ENCODE data around the gene LCN10.

The LCN10 gene

DNA sequence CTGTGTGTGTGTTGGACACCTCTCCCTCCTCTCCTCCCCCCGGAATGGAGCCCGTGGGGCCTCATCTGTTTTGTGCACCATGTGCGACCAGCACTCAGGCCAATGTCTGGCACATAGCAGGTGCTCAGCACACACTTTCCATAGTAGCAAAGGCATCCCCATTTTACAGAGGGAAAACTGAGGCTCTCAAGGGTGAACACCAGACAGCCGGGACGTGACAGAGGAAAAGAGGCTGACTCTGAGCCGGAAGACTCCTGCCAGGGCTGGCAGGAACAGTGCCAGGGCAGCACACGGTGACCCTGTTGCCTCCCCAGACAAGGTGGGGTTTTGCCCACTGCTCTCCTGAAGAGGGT lies 53.7 kb downstream of the LCN10 start:
- TF ChIP-seq, protein P1, sequence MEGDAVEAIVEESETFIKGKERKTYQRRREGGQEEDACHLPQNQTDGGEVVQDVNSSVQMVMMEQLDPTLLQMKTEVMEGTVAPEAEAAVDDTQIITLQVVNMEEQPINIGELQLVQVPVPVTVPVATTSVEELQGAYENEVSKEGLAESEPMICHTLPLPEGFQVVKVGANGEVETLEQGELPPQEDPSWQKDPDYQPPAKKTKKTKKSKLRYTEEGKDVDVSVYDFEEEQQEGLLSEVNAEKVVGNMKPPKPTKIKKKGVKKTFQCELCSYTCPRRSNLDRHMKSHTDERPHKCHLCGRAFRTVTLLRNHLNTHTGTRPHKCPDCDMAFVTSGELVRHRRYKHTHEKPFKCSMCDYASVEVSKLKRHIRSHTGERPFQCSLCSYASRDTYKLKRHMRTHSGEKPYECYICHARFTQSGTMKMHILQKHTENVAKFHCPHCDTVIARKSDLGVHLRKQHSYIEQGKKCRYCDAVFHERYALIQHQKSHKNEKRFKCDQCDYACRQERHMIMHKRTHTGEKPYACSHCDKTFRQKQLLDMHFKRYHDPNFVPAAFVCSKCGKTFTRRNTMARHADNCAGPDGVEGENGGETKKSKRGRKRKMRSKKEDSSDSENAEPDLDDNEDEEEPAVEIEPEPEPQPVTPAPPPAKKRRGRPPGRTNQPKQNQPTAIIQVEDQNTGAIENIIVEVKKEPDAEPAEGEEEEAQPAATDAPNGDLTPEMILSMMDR (IDR thresholded peaks at IDR 0.05; ENCODE audit: low read length, missing control alignments), result no peak
- H3K4me3 ChIP-seq (replicated peaks; ENCODE audit: low read depth, low read length), result no peak overlapping the region
- DNase-seq (ENCODE audit: low read depth), result no peak

DNA sequence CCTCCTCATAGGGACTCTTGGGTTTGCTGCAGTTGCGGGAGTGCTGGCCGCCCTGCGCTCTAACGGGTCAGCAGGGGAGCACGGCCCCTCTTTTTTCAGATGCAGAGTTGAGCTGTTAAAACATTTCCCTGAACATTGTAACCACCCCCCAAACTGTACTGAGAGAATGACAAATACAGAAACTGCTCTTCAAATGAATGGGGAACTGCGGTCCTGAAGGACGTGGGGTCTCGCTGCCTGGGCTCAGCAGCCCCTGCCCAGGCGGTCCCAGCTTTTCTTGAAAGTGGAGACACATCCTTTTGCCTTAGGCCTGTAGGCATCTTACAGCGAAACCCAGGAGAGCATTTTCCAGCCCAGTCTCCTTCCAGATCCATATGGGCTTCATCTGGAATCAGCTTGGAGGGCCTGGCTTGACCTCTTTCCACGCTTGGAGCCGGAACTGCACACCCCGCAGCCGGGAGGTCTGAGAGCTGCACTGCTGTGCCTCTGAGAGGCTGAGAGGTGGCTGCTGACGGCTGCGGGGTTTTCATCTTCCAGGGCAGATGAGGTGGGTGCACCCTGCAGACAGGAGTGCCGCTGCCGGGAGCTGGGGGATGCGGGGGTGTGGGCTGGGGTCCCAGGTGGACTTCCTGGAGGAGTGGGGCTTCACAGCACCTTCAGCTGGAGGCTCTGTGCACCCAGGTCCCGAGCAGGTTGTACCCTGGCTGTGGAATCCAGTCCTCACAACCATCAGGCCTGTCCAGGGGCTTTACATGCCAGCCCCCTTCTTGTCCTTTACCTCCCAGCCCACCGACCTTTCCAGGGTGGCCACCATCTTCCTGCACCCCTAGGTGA lies 54.2 kb downstream of the LCN10 start:
- TF ChIP-seq, protein P1 (IDR thresholded peaks at IDR 0.05; ENCODE audit: low read length, missing control alignments), result no peak
- DNase-seq (ENCODE audit: low read depth), result no peak
- H3K4me3 ChIP-seq (replicated peaks; ENCODE audit: low read depth, low read length), result no peak overlapping the region

Measured in fibroblast of pulmonary artery (primary cell).